ENCODE results near the gene PPP4R4. TPM values are rescaled to one million over a fixed set of nuclear protein-coding genes. Genes with fewer than 3 reads are reported as not detected.

The PPP4R4 gene
- polyA plus RNA-seq, 3 donors: 0.08 TPM; not detected in 2

DNA sequence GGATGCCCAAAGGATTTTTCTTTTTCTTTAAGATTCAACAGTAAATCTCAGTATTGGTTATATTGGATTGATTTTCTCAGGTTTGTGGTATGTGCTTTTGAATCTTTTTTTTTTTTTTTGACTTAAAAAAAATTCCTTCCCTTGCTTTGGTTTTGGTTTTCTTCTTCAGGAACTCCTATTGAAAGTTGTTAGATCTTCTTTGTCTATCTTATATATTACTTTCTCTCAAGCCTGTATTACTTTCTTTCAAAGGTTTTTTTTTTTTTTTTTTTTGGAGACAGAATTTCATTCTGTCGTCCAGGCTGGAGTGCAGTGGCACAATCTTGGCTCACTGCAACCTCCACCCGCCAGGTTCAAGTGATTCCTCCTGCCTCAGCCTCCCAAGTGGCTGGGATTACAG lies 21.9 kb downstream of the PPP4R4 start:
- Histone ChIP-seq H3K79me2 (ENCODE audit: insufficient read depth, low read length) (no peaks in the 10 kb centered on the region), H4K20me1 (ENCODE audit: insufficient read depth, low read length) (no peaks in the 10 kb centered on the region), H3K27ac (ENCODE audit: low read depth in 1 of 2, low read length in 2 of 2) (no peak overlapping the region), H3K4me1 (ENCODE audit: control insufficient read depth in 1 of 2, insufficient read depth in 2 of 2, low read length in 2 of 2) (no peaks in the 10 kb centered on the region), H3K9me3 (replicated peaks in 1 of 2; ENCODE audit: control insufficient read depth in 1 of 2, insufficient read depth in 1 of 2, low read length in 2 of 2) (peaks cover 0 to 9% of the 10 kb centered on the region in 2 donors), H3K4me2 (replicated peaks; ENCODE audit: extremely low read depth, low read length, poor library complexity, severe bottlenecking) (no peak overlapping the region), H3K36me3 (replicated peaks in 1 of 2; ENCODE audit: control insufficient read depth in 1 of 2, insufficient read depth in 2 of 2, low read length in 2 of 2) (no peaks in the 10 kb centered on the region), H3K9ac (ENCODE audit: insufficient read depth, low read length, poor library complexity, severe bottlenecking) (no peak overlapping the region), H2AFZ (ENCODE audit: insufficient read depth, low read depth, low read length, poor library complexity, severe bottlenecking) (no peak overlapping the region), H3K4me3 (replicated peaks in 1 of 3; ENCODE audit: low read depth in 2 of 3, low read length in 3 of 3) (no peak overlapping the region), H3K27me3 (ENCODE audit: control insufficient read depth in 2 of 2, insufficient read depth in 2 of 2, low read length in 2 of 2) (peaks cover 2 to 6% of the 10 kb centered on the region in 2 donors)
- TF ChIP-seq, protein P1, sequence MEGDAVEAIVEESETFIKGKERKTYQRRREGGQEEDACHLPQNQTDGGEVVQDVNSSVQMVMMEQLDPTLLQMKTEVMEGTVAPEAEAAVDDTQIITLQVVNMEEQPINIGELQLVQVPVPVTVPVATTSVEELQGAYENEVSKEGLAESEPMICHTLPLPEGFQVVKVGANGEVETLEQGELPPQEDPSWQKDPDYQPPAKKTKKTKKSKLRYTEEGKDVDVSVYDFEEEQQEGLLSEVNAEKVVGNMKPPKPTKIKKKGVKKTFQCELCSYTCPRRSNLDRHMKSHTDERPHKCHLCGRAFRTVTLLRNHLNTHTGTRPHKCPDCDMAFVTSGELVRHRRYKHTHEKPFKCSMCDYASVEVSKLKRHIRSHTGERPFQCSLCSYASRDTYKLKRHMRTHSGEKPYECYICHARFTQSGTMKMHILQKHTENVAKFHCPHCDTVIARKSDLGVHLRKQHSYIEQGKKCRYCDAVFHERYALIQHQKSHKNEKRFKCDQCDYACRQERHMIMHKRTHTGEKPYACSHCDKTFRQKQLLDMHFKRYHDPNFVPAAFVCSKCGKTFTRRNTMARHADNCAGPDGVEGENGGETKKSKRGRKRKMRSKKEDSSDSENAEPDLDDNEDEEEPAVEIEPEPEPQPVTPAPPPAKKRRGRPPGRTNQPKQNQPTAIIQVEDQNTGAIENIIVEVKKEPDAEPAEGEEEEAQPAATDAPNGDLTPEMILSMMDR (IDR thresholded peaks at IDR 0.05): no peak
- H3K4me3 Mint-ChIP-seq: no peak overlapping the region
- H3K27me3 Mint-ChIP-seq (ENCODE audit: low read depth in 3 of 3): peaks cover 3 to 4% (median 4%) of the 10 kb centered on the region in 3 donors
- no peaks in the 10 kb centered on the region for H3K4me1 Mint-ChIP-seq
- peaks cover 7 to 23% (median 12%) of the 10 kb centered on the region in 7 donors for H3K9me3 Mint-ChIP-seq
- WGBS (ENCODE audit: insufficient coverage): no CpG with 5 or more reads among the region's 2 CpGs
- H3K27ac Mint-ChIP-seq: no peak overlapping the region
- no peaks in the 10 kb centered on the region for H3K36me3 Mint-ChIP-seq
- no peak for DNase-seq
- intact Hi-C loops (cut with micrococcal nuclease): no loop called here

GRCh38 chr14:94203473-94204210 lies 29.5 kb downstream of the PPP4R4 start:
- Histone ChIP-seq H3K4me3 (replicated peaks in 1 of 3; ENCODE audit: low read depth in 2 of 3, low read length in 3 of 3) (no peak overlapping the region), H3K36me3 (replicated peaks in 1 of 2; ENCODE audit: control insufficient read depth in 1 of 2, insufficient read depth in 2 of 2, low read length in 2 of 2) (no peaks in the 10 kb centered on the region), H2AFZ (ENCODE audit: insufficient read depth, low read depth, low read length, poor library complexity, severe bottlenecking) (no peak overlapping the region), H3K9me3 (replicated peaks in 1 of 2; ENCODE audit: control insufficient read depth in 1 of 2, insufficient read depth in 1 of 2, low read length in 2 of 2) (peaks cover 0 to 9% of the 10 kb centered on the region in 2 donors), H3K27ac (ENCODE audit: low read depth in 1 of 2, low read length in 2 of 2) (no peak overlapping the region), H3K79me2 (ENCODE audit: insufficient read depth, low read length) (no peaks in the 10 kb centered on the region), H3K9ac (ENCODE audit: insufficient read depth, low read length, poor library complexity, severe bottlenecking) (no peak overlapping the region), H3K27me3 (ENCODE audit: control insufficient read depth in 2 of 2, insufficient read depth in 2 of 2, low read length in 2 of 2) (no peaks in the 10 kb centered on the region), H3K4me1 (ENCODE audit: control insufficient read depth in 1 of 2, insufficient read depth in 2 of 2, low read length in 2 of 2) (no peaks in the 10 kb centered on the region), H4K20me1 (ENCODE audit: insufficient read depth, low read length) (no peaks in the 10 kb centered on the region), H3K4me2 (replicated peaks; ENCODE audit: extremely low read depth, low read length, poor library complexity, severe bottlenecking) (no peak overlapping the region)
- Mint-ChIP-seq H3K27ac (no peak overlapping the region), H3K9me3 (peaks cover 2 to 13% (median 9%) of the 10 kb centered on the region in 7 donors), H3K27me3 (ENCODE audit: low read depth in 3 of 3) (peaks cover 0 to 7% (median 7%) of the 10 kb centered on the region in 3 donors), H3K4me1 (no peaks in the 10 kb centered on the region), H3K4me3 (no peak overlapping the region), H3K36me3 (no peaks in the 10 kb centered on the region)
- no CpG with 5 or more reads among the region's 2 CpGs for WGBS (ENCODE audit: insufficient coverage)
- no peak for DNase-seq
- intact Hi-C loops (cut with micrococcal nuclease): no loop called here
- TF ChIP-seq, protein P1 (IDR thresholded peaks at IDR 0.05): no peak

Data from CD14-positive monocyte (primary cell).